ENCODE measurements around the gene CELF5.

GRCh38 chr19:3206216-3206953, 18.1 kb upstream of the CELF5 start:
- TF ChIP-seq CTCF (IDR thresholded peaks at IDR 0.05) (no peak), POLR2A (IDR thresholded peaks at IDR 0.05) (no peak)
